Fibroblast of upper back skin (primary cell): ENCODE results near the gene SPTBN2.
A peak's percentile ranks its signal among the peaks of the same experiment; 100 is the strongest.

Experiments used
- DNase-seq: peaks from one replicate; pipeline ENCODE4 v3.0.0-alpha.2; 2013

Gene SPTBN2

DNA sequence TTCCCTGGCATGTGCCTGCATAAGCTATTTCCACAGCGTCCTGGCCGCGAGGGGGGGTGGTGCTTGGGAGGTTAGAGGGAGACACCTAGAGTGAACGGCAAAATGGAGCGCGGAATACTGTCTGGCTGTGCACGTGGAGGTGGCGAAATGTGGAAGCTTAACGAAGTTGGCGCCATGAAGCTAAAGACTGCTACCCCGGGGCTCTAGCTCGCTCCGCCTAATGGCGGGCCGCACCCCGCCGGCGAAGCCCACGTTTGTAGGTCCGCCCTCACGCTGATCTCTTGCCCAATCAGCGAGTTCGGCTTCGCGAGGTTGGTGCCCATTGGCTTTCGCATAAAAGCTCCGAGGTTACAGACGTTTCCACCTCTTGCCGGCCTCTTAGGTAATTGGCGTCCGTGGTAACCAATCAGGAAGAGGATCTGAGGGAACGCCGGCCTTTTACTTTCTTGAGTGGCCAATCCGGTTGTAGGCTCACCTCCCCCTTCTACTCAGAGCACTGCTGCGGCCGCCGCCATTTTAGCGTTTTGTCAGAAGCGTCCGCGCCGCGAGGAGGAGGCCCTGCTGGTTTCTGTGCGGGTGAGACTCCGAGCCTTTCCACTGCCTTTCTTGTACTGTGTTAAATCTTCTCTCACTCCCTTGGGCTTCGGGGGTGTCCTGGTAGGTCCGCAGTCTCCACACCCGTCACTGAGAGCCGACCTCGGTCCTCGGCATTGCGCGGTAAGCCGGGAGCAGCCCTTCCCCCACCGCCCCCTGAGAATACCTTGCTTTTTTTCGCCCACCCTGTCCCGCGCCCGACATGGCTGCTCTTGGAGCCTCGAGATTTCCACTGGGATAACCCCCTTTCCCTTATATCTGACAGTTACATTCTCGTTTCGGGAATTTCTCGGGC, 90.6 kb downstream of the SPTBN2 start, which contains the start of gene RBM4:
TSS of gene RBM4 (plus strand) at position 527 of the 889 bp plus-strand sequence. CDS start 1,009 bp downstream, outside the sequence.
- peak; percentile 100 for DNase-seq

DNA sequence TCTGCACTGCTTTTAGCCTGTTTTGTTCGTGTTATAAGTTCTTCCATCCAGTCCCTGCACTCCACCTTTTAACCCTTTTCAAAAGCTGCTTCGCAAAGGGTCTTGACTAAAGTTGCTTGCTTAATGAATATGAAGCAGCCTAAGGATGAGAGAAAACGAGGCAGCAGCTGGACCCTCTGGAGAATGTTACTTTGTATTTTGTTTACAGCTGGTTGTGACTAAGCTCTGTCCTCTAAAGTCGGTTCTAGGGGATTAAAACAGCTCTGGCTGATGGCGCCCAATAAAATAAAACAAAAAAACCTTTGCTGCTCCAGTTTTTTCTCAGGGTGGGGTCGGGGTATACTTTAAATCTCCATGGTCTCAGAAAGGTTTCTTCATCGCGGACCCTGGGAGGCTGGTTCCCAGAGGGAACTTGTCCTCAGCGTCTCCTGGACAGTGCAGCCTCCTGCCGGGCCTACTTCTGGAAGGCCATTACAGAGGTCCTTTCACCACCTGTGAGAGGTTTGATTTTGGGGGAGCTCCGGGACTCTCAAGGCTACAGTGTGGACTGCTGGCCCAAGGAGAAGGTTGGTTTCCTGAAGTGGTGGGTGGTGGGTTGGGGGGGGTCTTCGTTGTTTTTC, 91.3 kb downstream of the SPTBN2 start:
- no peak for DNase-seq

DNA sequence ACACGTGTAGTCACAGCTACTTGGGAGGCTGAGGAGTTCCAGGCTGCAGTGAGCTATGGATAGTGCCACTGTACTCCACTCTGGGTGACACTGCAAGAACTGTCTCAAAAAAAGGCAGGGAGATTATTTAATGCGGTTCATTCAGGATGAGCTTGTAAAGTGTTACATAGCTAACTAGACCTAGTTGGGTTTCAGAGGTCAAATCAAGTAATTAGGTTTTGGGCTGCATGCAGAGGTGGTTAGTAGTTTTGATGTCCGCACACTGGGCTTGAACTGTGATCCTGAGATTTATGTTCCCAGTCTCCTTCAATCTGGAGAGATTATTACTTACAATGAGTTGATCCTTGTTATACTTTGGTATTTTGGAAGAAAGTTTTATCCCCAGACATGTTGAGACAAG, 92.6 kb downstream of the SPTBN2 start:
- no peak for DNase-seq
